ENCODE measurements around the gene PPP3CB.

The PPP3CB gene

GRCh38 chr10:73495884-73496674 is at the start of gene PPP3CB:
PPP3CB (minus strand) TSS chr10:73496024; CDS start chr10:73495889, 135 bp downstream.
- DNase-seq (ENCODE audit: low spot score) = peak; percentile 96

- DNase-seq (ENCODE audit: low spot score) = no peak
These were observed 49.5 kb upstream of the PPP3CB start for GRCh38 chr10:73545357-73545756.

- no peak for DNase-seq (ENCODE audit: low spot score)
These were observed 41.9 kb upstream of the PPP3CB start for GRCh38 chr10:73537709-73538108.

- DNase-seq (ENCODE audit: low spot score) = no peak
These were observed 41.5 kb upstream of the PPP3CB start for GRCh38 chr10:73537288-73537687.

- no peak for DNase-seq (ENCODE audit: low spot score)
These were observed 39.0 kb upstream of the PPP3CB start for GRCh38 chr10:73534857-73535256.

- peak; percentile 87 for DNase-seq (ENCODE audit: low spot score)
These were observed 33.4 kb upstream of the PPP3CB start for GRCh38 chr10:73529089-73529832.

- no peak for DNase-seq (ENCODE audit: low spot score)
These were observed 26.4 kb upstream of the PPP3CB start for GRCh38 chr10:73522263-73522662.

GRCh38 chr10:73519336-73519735 is 23.5 kb upstream of the PPP3CB start:
- no peak for DNase-seq (ENCODE audit: low spot score)

GRCh38 chr10:73517166-73517888 is 21.5 kb upstream of the PPP3CB start:
- no peak for DNase-seq (ENCODE audit: low spot score)

- no peak for DNase-seq (ENCODE audit: low spot score)
These were observed 16.5 kb upstream of the PPP3CB start for GRCh38 chr10:73512207-73512743.

GRCh38 chr10:73509695-73510094 is 13.9 kb upstream of the PPP3CB start:
- DNase-seq (ENCODE audit: low spot score) = no peak

GRCh38 chr10:73506491-73506890 is 10.7 kb upstream of the PPP3CB start:
- no peak for DNase-seq (ENCODE audit: low spot score)

GRCh38 chr10:73506074-73506473 is 10.2 kb upstream of the PPP3CB start:
- no peak for DNase-seq (ENCODE audit: low spot score)

GRCh38 chr10:73503037-73503436 is 7.2 kb upstream of the PPP3CB start:
- no peak for DNase-seq (ENCODE audit: low spot score)

- DNase-seq (ENCODE audit: low spot score) = no peak
These were observed 5.8 kb upstream of the PPP3CB start for GRCh38 chr10:73501651-73502050.

GRCh38 chr10:73497623-73498022 is 1.8 kb upstream of the PPP3CB start:
- DNase-seq (ENCODE audit: low spot score) = no peak

- DNase-seq (ENCODE audit: low spot score) = peak; percentile 93
These were observed 469 bp downstream of the PPP3CB start for GRCh38 chr10:73495226-73495883.

GRCh38 chr10:73494877-73495225 is 973 bp downstream of the PPP3CB start:
- DNase-seq (ENCODE audit: low spot score) = no peak

GRCh38 chr10:73494213-73494612 is 1.6 kb downstream of the PPP3CB start:
- DNase-seq (ENCODE audit: low spot score) = no peak

GRCh38 chr10:73493781-73494180 is 2.0 kb downstream of the PPP3CB start:
- DNase-seq (ENCODE audit: low spot score) = no peak

GRCh38 chr10:73486601-73487000 is 9.2 kb downstream of the PPP3CB start:
- DNase-seq (ENCODE audit: low spot score) = no peak

- DNase-seq (ENCODE audit: low spot score) = no peak
These were observed 10.5 kb downstream of the PPP3CB start for GRCh38 chr10:73485320-73485719.
